ENCODE data around the gene COX7A2.

Gene COX7A2

GRCh38 chr6:75283907-75284631 is 40.5 kb upstream of the COX7A2 start:
- Histone ChIP-seq H3K79me2 (ENCODE audit: control insufficient read depth, insufficient read depth, low read length, unreplicated experiment) (peaks cover 68% of the 10 kb centered on the region), H3K27ac (ENCODE audit: low read depth, low read length) (peak overlapping the region; percentile 51; the same call in 1 of the 2 replicates), H3K4me3 (ENCODE audit: low read depth, low read length) (peak overlapping the region; percentile 87), H3K36me3 (ENCODE audit: insufficient read depth, low read length) (no peaks in the 10 kb centered on the region), H2AFZ (ENCODE audit: low read length, unreplicated experiment) (peak overlapping the region; percentile 35), H3K27me3 (ENCODE audit: insufficient read depth, low read length) (no peaks in the 10 kb centered on the region), H3K4me1 (ENCODE audit: control insufficient read depth, insufficient read depth, low read length, unreplicated experiment) (peaks cover 36% of the 10 kb centered on the region)

DNA sequence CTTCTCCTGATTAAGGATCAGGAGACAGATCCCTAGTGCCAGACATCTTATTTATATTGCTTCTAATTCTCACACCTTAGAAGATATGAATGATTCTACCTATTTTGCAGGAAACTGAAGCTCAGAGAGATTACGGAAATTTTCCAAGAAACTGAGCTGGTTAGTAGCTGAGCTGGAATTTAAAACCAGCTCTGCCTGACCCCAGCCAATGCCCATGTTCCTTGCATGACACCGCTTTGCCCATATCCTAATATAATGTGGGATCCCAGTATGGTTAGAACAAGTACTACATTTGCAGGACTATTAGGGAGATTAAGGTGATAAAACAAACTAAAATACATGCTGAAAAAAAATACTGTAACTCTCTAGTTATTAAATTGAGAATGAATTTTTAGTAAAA is 39.1 kb upstream of the COX7A2 start:
- Histone ChIP-seq H3K4me3 (ENCODE audit: low read depth, low read length) (peak overlapping the region; percentile 87), H3K27me3 (ENCODE audit: insufficient read depth, low read length) (no peaks in the 10 kb centered on the region), H2AFZ (ENCODE audit: low read length, unreplicated experiment) (no peak overlapping the region), H3K36me3 (ENCODE audit: insufficient read depth, low read length) (no peaks in the 10 kb centered on the region), H3K4me1 (ENCODE audit: control insufficient read depth, insufficient read depth, low read length, unreplicated experiment) (peaks cover 46% of the 10 kb centered on the region), H3K79me2 (ENCODE audit: control insufficient read depth, insufficient read depth, low read length, unreplicated experiment) (peaks cover 82% of the 10 kb centered on the region), H3K27ac (ENCODE audit: low read depth, low read length) (no peak overlapping the region)

DNA sequence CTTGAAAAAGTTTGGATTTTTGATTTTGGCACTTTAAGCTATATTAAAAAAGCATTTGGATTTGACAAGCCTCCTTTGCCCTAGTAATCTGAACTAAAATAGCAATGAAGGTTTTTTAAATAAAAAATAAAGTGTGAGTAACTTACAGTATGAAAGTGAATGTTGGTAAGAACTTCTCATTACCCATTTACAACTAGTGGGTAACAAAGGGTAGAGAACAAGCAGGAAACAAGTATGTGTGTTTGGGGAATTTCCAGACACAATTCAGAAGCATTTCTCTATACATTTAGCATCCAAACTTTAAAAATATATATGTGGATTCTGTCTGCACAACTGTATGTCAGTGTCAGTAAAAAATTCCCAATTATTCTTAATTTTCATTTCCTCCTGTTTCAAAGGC is 38.1 kb upstream of the COX7A2 start:
- peak overlapping the region; percentile 87 for H3K4me3 ChIP-seq (ENCODE audit: low read depth, low read length)
- H3K27me3 ChIP-seq (ENCODE audit: insufficient read depth, low read length): no peaks in the 10 kb centered on the region
- no peak overlapping the region for H3K27ac ChIP-seq (ENCODE audit: low read depth, low read length)
- H3K79me2 ChIP-seq (ENCODE audit: control insufficient read depth, insufficient read depth, low read length, unreplicated experiment): peaks cover 92% of the 10 kb centered on the region
- H3K4me1 ChIP-seq (ENCODE audit: control insufficient read depth, insufficient read depth, low read length, unreplicated experiment): peaks cover 40% of the 10 kb centered on the region
- H2AFZ ChIP-seq (ENCODE audit: low read length, unreplicated experiment): no peak overlapping the region
- no peaks in the 10 kb centered on the region for H3K36me3 ChIP-seq (ENCODE audit: insufficient read depth, low read length)

- Histone ChIP-seq H3K27me3 (ENCODE audit: insufficient read depth, low read length) (no peaks in the 10 kb centered on the region), H3K27ac (ENCODE audit: low read depth, low read length) (0 out of 2 replicates have a peak overlapping the region, but pooled peaks have one; percentile 5), H3K36me3 (ENCODE audit: insufficient read depth, low read length) (no peaks in the 10 kb centered on the region), H3K4me3 (ENCODE audit: low read depth, low read length) (peak overlapping the region; percentile 35), H3K79me2 (ENCODE audit: control insufficient read depth, insufficient read depth, low read length, unreplicated experiment) (peaks cover 96% of the 10 kb centered on the region), H3K4me1 (ENCODE audit: control insufficient read depth, insufficient read depth, low read length, unreplicated experiment) (peaks cover 47% of the 10 kb centered on the region), H2AFZ (ENCODE audit: low read length, unreplicated experiment) (no peak overlapping the region)
These were observed 36.7 kb upstream of the COX7A2 start for GRCh38 chr6:75280131-75280855.

DNA sequence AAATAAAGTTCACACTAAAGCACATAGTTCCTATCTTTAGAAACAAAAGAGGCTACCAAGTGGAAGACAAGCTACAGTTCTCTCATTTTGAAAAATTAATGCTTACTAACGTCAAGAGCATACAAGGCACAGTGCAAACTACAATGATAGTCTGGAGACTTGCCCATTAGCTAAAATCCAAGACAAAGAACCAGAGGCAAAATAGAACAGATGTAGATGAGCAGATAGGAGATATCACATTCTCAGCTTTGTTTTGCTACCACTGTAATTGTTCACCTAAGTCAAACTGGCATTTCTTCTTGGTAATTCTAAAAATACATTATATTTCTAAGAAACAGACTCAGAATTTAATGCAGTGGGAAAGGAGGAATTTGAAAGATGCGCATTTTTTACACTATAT is 35.8 kb upstream of the COX7A2 start:
- no peak overlapping the region for H3K27ac ChIP-seq (ENCODE audit: low read depth, low read length)
- H3K27me3 ChIP-seq (ENCODE audit: insufficient read depth, low read length): no peaks in the 10 kb centered on the region
- peaks cover 93% of the 10 kb centered on the region for H3K79me2 ChIP-seq (ENCODE audit: control insufficient read depth, insufficient read depth, low read length, unreplicated experiment)
- no peak overlapping the region for H3K4me3 ChIP-seq (ENCODE audit: low read depth, low read length)
- no peak overlapping the region for H2AFZ ChIP-seq (ENCODE audit: low read length, unreplicated experiment)
- no peaks in the 10 kb centered on the region for H3K36me3 ChIP-seq (ENCODE audit: insufficient read depth, low read length)
- H3K4me1 ChIP-seq (ENCODE audit: control insufficient read depth, insufficient read depth, low read length, unreplicated experiment): peaks cover 49% of the 10 kb centered on the region

- Histone ChIP-seq H3K27me3 (ENCODE audit: insufficient read depth, low read length) (no peaks in the 10 kb centered on the region), H3K4me1 (ENCODE audit: control insufficient read depth, insufficient read depth, low read length, unreplicated experiment) (peaks cover 49% of the 10 kb centered on the region), H3K27ac (ENCODE audit: low read depth, low read length) (no peak overlapping the region), H3K36me3 (ENCODE audit: insufficient read depth, low read length) (no peaks in the 10 kb centered on the region), H2AFZ (ENCODE audit: low read length, unreplicated experiment) (no peak overlapping the region), H3K79me2 (ENCODE audit: control insufficient read depth, insufficient read depth, low read length, unreplicated experiment) (peaks cover 93% of the 10 kb centered on the region), H3K4me3 (ENCODE audit: low read depth, low read length) (no peak overlapping the region)
These were observed 35.0 kb upstream of the COX7A2 start for GRCh38 chr6:75278474-75279077.

- peaks cover 5% of the 10 kb centered on the region; the same call in 1 of the 2 replicates for H3K36me3 ChIP-seq (ENCODE audit: insufficient read depth, low read length)
- peaks cover 42% of the 10 kb centered on the region for H3K4me1 ChIP-seq (ENCODE audit: control insufficient read depth, insufficient read depth, low read length, unreplicated experiment)
- peaks cover 87% of the 10 kb centered on the region for H3K79me2 ChIP-seq (ENCODE audit: control insufficient read depth, insufficient read depth, low read length, unreplicated experiment)
- H3K27me3 ChIP-seq (ENCODE audit: insufficient read depth, low read length): no peaks in the 10 kb centered on the region
- H2AFZ ChIP-seq (ENCODE audit: low read length, unreplicated experiment): no peak overlapping the region
- no peak overlapping the region for H3K4me3 ChIP-seq (ENCODE audit: low read depth, low read length)
- peak overlapping the region; percentile 83 for H3K27ac ChIP-seq (ENCODE audit: low read depth, low read length)
These were observed 31.5 kb upstream of the COX7A2 start for GRCh38 chr6:75275067-75275466.

DNA sequence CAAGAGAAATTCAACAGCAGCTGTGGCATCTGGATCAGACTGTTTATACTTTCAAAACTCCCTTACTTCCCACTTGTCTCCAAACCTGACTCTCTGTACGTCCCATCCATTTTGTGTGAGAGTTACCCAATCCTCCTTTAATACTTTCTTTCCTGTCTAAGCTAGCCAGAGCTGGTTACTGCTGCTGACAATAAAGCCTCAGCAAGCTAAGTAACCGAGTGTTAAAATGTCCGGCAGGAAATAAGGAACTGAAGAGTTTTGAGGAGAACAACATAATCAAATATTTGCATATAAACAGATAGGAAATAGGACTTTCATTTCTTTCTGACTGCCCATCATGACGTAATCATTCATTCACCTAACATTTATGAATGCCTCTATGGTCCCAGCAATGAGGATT is 29.4 kb upstream of the COX7A2 start:
- H3K27me3 ChIP-seq (ENCODE audit: insufficient read depth, low read length): no peaks in the 10 kb centered on the region
- H2AFZ ChIP-seq (ENCODE audit: low read length, unreplicated experiment): no peak overlapping the region
- H3K4me1 ChIP-seq (ENCODE audit: control insufficient read depth, insufficient read depth, low read length, unreplicated experiment): peaks cover 27% of the 10 kb centered on the region
- H3K79me2 ChIP-seq (ENCODE audit: control insufficient read depth, insufficient read depth, low read length, unreplicated experiment): peaks cover 83% of the 10 kb centered on the region
- peaks cover 5% of the 10 kb centered on the region; the same call in 1 of the 2 replicates for H3K36me3 ChIP-seq (ENCODE audit: insufficient read depth, low read length)
- H3K4me3 ChIP-seq (ENCODE audit: low read depth, low read length): no peak overlapping the region
- peak overlapping the region; percentile 43 for H3K27ac ChIP-seq (ENCODE audit: low read depth, low read length)

DNA sequence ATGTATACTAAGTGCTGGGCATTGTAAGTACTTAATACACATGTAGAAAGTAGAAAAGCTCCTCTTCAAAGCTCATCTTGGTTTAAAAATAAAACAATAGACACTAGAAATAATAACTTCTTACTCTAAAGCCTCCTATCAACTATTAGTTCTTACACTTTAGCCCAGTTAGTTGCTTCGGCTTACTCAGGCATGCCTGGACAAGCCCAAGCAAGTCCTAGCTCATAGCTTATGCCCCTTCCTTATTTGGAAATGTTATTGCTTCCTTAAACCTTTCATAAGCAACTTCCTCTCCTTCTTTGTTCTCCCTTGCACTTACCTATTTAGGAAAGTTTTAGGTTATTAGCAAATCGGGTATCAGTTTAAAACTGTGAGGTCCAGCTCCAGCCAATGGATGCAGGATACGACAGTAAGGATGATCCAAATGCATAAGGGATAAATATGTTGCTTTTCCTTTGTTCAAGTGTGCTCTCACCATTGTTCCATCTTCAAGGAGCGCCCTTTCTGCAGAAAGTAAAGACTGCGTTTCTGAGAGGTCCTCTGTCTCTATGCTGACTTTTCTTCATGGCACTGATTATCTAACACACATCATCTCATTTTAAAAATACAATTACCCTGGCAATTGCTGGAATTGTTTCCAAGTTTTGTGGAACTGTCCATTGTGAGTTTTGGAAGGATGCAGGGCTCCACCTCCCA is 28.7 kb upstream of the COX7A2 start:
- H3K36me3 ChIP-seq (ENCODE audit: insufficient read depth, low read length): peaks cover 5% of the 10 kb centered on the region; the same call in 1 of the 2 replicates
- peaks cover 77% of the 10 kb centered on the region for H3K79me2 ChIP-seq (ENCODE audit: control insufficient read depth, insufficient read depth, low read length, unreplicated experiment)
- H3K27ac ChIP-seq (ENCODE audit: low read depth, low read length): peak overlapping the region; percentile 58
- no peaks in the 10 kb centered on the region for H3K27me3 ChIP-seq (ENCODE audit: insufficient read depth, low read length)
- peaks cover 29% of the 10 kb centered on the region for H3K4me1 ChIP-seq (ENCODE audit: control insufficient read depth, insufficient read depth, low read length, unreplicated experiment)
- H3K4me3 ChIP-seq (ENCODE audit: low read depth, low read length): no peak overlapping the region
- no peak overlapping the region for H2AFZ ChIP-seq (ENCODE audit: low read length, unreplicated experiment)

GRCh38 chr6:75268988-75269354 is 25.4 kb upstream of the COX7A2 start:
- Histone ChIP-seq H3K79me2 (ENCODE audit: control insufficient read depth, insufficient read depth, low read length, unreplicated experiment) (peaks cover 58% of the 10 kb centered on the region), H3K27ac (ENCODE audit: low read depth, low read length) (no peak overlapping the region), H3K36me3 (ENCODE audit: insufficient read depth, low read length) (peaks cover 5% of the 10 kb centered on the region; the same call in 1 of the 2 replicates), H3K4me3 (ENCODE audit: low read depth, low read length) (no peak overlapping the region), H3K4me1 (ENCODE audit: control insufficient read depth, insufficient read depth, low read length, unreplicated experiment) (peaks cover 16% of the 10 kb centered on the region), H2AFZ (ENCODE audit: low read length, unreplicated experiment) (no peak overlapping the region), H3K27me3 (ENCODE audit: insufficient read depth, low read length) (no peaks in the 10 kb centered on the region)
